Type B pancreatic cell (in vitro differentiated cells): ENCODE results near the gene SPRR2A. TPM values are rescaled to one million over a fixed set of nuclear protein-coding genes. Genes with fewer than 3 reads are reported as not detected.

Experiments
- DNase-seq: peaks from one replicate; pipeline ENCODE4 v3.0.0; 2021; ENCODE audit warnings: mixed read lengths; ENCODE audit not compliant: unreplicated experiment; ENCODE audit errors: extremely low spot score
- H3K27ac Mint-ChIP-seq: 2 replicates; pipeline ENCODE4 v1.8.0; 2021; ENCODE audit warnings: mild to moderate bottlenecking, mixed read lengths
- H3K27me3 Mint-ChIP-seq: 2 replicates; pipeline ENCODE4 v1.8.0; 2021; ENCODE audit warnings: mixed read lengths
- H3K36me3 Mint-ChIP-seq: 2 replicates; pipeline ENCODE4 v1.8.0; 2021; ENCODE audit warnings: mixed read lengths
- H3K4me1 Mint-ChIP-seq: one replicate; pipeline ENCODE4 v1.8.0; 2021; ENCODE audit warnings: mixed read lengths; ENCODE audit not compliant: unreplicated experiment
- H3K4me3 Mint-ChIP-seq: 2 replicates; pipeline ENCODE4 v1.8.0; 2021; ENCODE audit warnings: mild to moderate bottlenecking, mixed read lengths
- H3K9me3 Mint-ChIP-seq: 2 replicates; pipeline ENCODE4 v1.8.0; 2021; ENCODE audit warnings: mixed read lengths
- long read RNA-seq: library from polyadenylated mRNA; unstranded; transcript quantifications from one replicate; pipeline ENCODE4 v2.0.0, GENCODE V29; 2020
- total RNA-seq: library from RNA; stranded (reverse); gene quantifications from 2 replicates; pipeline ENCODE4 v1.2.1, GENCODE V29; 2021; ENCODE audit warnings: low replicate concordance
- TF ChIP-seq, protein P1 (sequence below): fragments of 200-600 bp; sonication (generic); conservative IDR thresholded peaks from 2 replicates; pipeline ENCODE4 v1.5.0; 2021; ENCODE audit warnings: antibody characterized with exemption, mild to moderate bottlenecking

The SPRR2A gene
- total RNA-seq, result 0.75 and 2.3 TPM in 2 replicates
- long read RNA-seq, result 0 reads

DNA sequence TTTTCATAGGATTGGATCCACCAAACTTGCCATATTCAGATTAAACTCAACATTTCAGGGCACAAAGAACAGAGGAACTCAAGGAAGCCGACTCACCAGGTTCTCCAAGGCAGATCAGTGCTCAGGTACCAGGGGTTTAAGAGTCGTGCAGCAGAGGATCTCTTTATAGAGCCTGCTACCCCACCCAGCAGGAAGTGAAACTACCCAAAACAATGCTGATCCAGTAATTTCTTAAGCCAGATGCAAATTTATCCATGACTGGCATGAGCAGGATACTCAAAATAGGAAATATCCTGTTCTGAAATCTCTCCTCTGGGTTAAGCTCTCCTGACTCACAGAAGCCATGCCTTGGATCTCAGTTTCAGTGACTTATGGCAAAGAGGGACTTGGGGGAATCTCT is at the start of gene SPRR2A:
Gene SPRR2A, minus strand, starts transcription at position 138 of the 400 bp plus-strand sequence. CDS start 777 bp downstream, outside the sequence.
- H3K36me3 Mint-ChIP-seq, result no peaks in the 10 kb centered on the region
- H3K27ac Mint-ChIP-seq, result no peak within 1 kb of the TSS
- H3K27me3 Mint-ChIP-seq, result peaks cover 11% of the 10 kb centered on the region
- H3K9me3 Mint-ChIP-seq, result no peaks in the 10 kb centered on the region
- TF ChIP-seq, protein P1, sequence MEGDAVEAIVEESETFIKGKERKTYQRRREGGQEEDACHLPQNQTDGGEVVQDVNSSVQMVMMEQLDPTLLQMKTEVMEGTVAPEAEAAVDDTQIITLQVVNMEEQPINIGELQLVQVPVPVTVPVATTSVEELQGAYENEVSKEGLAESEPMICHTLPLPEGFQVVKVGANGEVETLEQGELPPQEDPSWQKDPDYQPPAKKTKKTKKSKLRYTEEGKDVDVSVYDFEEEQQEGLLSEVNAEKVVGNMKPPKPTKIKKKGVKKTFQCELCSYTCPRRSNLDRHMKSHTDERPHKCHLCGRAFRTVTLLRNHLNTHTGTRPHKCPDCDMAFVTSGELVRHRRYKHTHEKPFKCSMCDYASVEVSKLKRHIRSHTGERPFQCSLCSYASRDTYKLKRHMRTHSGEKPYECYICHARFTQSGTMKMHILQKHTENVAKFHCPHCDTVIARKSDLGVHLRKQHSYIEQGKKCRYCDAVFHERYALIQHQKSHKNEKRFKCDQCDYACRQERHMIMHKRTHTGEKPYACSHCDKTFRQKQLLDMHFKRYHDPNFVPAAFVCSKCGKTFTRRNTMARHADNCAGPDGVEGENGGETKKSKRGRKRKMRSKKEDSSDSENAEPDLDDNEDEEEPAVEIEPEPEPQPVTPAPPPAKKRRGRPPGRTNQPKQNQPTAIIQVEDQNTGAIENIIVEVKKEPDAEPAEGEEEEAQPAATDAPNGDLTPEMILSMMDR, result no peak
- no peaks in the 10 kb centered on the region for H3K4me1 Mint-ChIP-seq
- H3K4me3 Mint-ChIP-seq, result no peak within 1 kb of the TSS
- DNase-seq, result no peak

DNA sequence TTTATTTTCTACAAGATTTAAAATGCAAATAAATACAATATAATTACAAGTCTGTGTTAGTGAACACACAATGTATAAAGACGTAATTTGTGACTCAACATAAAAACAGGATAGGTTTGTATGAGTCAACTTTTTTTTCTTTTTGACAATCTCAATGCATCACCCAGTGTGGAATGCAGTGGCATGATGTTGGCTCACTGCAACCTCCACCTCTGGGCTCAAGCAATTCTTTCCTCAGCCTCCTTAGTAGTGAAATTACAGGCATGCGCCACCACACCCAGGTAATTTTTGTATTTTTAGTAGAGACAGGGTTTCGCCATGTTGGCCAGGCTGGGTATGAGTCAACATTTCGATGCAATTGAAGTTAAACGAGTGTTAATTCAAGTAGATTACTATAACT is 42.9 kb upstream of the SPRR2A start:
- no peak overlapping the region for H3K4me3 Mint-ChIP-seq
- H3K4me1 Mint-ChIP-seq, result no peaks in the 10 kb centered on the region
- no peak for DNase-seq
- no peak overlapping the region for H3K27ac Mint-ChIP-seq
- H3K27me3 Mint-ChIP-seq, result no peaks in the 10 kb centered on the region
- TF ChIP-seq, protein P1, result no peak
- H3K36me3 Mint-ChIP-seq, result no peaks in the 10 kb centered on the region
- H3K9me3 Mint-ChIP-seq, result no peaks in the 10 kb centered on the region

DNA sequence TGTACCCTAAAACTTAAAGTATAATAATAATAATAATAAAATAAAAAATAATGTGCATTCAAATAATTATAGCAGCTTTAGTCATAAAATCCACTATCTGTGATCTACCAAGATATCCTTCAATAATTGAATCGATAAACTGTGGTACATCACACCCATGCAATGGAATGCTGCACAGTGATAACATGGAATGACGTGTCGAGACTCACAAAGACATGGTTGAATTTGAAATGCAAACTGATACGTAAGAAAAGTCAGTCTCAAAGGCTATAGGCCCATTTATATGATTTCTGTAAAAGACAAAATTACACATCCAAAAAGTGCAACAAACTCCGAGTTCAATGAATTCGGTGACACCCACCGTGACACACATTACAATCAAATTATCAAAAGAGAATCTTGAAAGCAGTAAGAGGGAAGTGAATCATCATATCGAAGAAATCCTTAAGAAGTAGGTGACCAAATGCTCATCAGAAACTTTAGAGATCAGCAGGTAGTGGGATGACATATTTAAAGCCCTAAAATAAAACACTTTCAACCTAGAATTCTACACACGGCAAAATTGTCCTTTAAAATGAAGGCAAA is 42.2 kb upstream of the SPRR2A start:
- no peaks in the 10 kb centered on the region for H3K4me1 Mint-ChIP-seq
- no peaks in the 10 kb centered on the region for H3K9me3 Mint-ChIP-seq
- H3K4me3 Mint-ChIP-seq, result no peak overlapping the region
- TF ChIP-seq, protein P1, result no peak
- no peak for DNase-seq
- H3K27ac Mint-ChIP-seq, result no peak overlapping the region
- no peaks in the 10 kb centered on the region for H3K36me3 Mint-ChIP-seq
- H3K27me3 Mint-ChIP-seq, result no peaks in the 10 kb centered on the region

DNA sequence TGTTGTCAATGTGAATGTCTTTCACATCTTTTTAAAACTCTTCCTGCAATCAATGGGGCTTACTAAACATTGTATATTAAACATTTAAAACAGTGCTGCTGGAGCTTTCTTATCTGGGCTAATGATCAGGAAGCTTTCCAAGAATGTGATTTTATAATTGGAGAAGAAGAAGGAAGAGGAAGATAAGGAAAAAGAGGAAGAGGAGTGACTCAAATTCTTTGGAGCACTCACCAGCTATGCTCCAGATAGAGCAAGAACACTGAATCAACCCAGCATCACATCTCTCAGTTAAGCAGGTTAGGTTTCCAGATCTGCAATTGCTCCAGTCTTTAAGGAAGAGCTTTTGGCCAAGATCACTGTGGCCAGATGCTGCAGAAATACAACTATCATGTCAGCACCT is 38.5 kb upstream of the SPRR2A start:
- H3K9me3 Mint-ChIP-seq, result no peaks in the 10 kb centered on the region
- H3K4me1 Mint-ChIP-seq, result no peaks in the 10 kb centered on the region
- H3K4me3 Mint-ChIP-seq, result no peak overlapping the region
- no peaks in the 10 kb centered on the region for H3K36me3 Mint-ChIP-seq
- TF ChIP-seq, protein P1, result no peak
- no peaks in the 10 kb centered on the region for H3K27me3 Mint-ChIP-seq
- no peak for DNase-seq
- H3K27ac Mint-ChIP-seq, result no peak overlapping the region

DNA sequence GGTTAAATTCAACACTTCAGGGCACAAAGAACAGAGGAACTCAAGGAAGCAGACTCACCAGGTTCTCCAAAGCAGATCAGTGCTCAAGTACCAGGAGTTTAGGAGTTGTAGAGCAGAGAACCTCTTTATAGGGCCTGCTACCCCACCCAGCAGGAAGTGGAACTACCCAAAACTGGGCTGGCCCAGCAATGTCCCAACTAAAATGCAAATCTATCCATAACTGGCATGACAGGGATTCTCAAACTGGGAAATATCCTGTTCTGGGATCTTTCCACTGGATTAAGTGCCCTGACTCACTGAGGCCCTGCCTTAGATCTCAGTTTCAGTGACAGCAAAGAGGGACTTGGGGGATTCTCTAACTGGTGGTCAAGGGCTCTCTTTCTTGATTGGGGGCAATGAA is 37.1 kb upstream of the SPRR2A start, which contains the start of gene SPRR2E:
Gene SPRR2E, minus strand, starts transcription at position 101 of the 400 bp plus-strand sequence. CDS start 775 bp downstream, outside the sequence.
- H3K36me3 Mint-ChIP-seq, result no peaks in the 10 kb centered on the region
- no peak within 1 kb of the TSS for H3K4me3 Mint-ChIP-seq
- H3K27me3 Mint-ChIP-seq, result no peaks in the 10 kb centered on the region
- DNase-seq, result no peak
- no peaks in the 10 kb centered on the region for H3K4me1 Mint-ChIP-seq
- no peak within 1 kb of the TSS for H3K27ac Mint-ChIP-seq
- no peaks in the 10 kb centered on the region for H3K9me3 Mint-ChIP-seq
- TF ChIP-seq, protein P1, result no peak
